Parathyroid adenoma (tissue), 2 donors: ENCODE results near the gene DOLPP1.

Experiments used
- H2AFZ ChIP-seq: fragments of 300-600 bp; sonication (generic); one replicate; pipeline ENCODE4 v1.7.0; 2017; ENCODE audit warnings: antibody characterized with exemption, mild to moderate bottlenecking
- H3K27ac ChIP-seq: fragments of 300-600 bp; sonication (generic); one replicate; pipeline ENCODE4 v1.7.0; 2017
- H3K27me3 ChIP-seq: fragments of 300-600 bp; sonication (generic); one replicate; pipeline ENCODE4 v1.7.0; 2017; ENCODE audit warnings: low read length; ENCODE audit not compliant: control insufficient read depth, insufficient read depth
- H3K36me3 ChIP-seq: fragments of 300-600 bp; sonication (generic); one replicate; pipeline ENCODE4 v1.7.0; 2017; ENCODE audit warnings: low read length; ENCODE audit not compliant: control insufficient read depth, insufficient read depth
- H3K4me1 ChIP-seq: fragments of 300-600 bp; sonication (generic); one replicate; pipeline ENCODE4 v1.7.0; 2017; ENCODE audit warnings: control low read depth
- H3K4me2 ChIP-seq: fragments of 300-600 bp; sonication (generic); one replicate; pipeline ENCODE4 v1.7.0; 2017; ENCODE audit warnings: low read length
- H3K4me3 ChIP-seq: fragments of 300-600 bp; sonication (generic); one replicate; pipeline ENCODE4 v1.7.0; 2017; ENCODE audit warnings: low read depth, low read length
- H3K79me2 ChIP-seq: fragments of 300-600 bp; sonication (generic); one replicate; pipeline ENCODE4 v1.7.0; 2017; ENCODE audit warnings: control low read depth
- H3K9ac ChIP-seq: fragments of 300-600 bp; sonication (generic); one replicate; pipeline ENCODE4 v1.7.0; 2017; ENCODE audit warnings: mild to moderate bottlenecking
- H3K9me3 ChIP-seq: fragments of 300-600 bp; sonication (generic); one replicate; pipeline ENCODE4 v1.7.0; 2017; ENCODE audit warnings: low read length; ENCODE audit not compliant: control insufficient read depth
- CTCF ChIP-seq: fragments of 300-600 bp; sonication (generic); IDR thresholded peaks from one replicate; pipeline ENCODE4 v1.7.0; 2017; ENCODE audit warnings: antibody characterized with exemption, mild to moderate bottlenecking
- donor health status: primary hyperparathyroidism.

DOLPP1 gene

GRCh38 chr9:129054163-129054851, 26.6 kb upstream of the DOLPP1 start:
- TF ChIP-seq CTCF, result no peak
- no peaks in the 10 kb centered on the region for H3K27me3 ChIP-seq
- no peaks in the 10 kb centered on the region for H3K4me1 ChIP-seq
- no peak overlapping the region for H3K4me3 ChIP-seq
- no peak overlapping the region for H3K4me2 ChIP-seq
- H3K36me3 ChIP-seq, result no peaks in the 10 kb centered on the region
- no peak overlapping the region for H3K9ac ChIP-seq
- no peaks in the 10 kb centered on the region for H3K9me3 ChIP-seq
- H3K79me2 ChIP-seq, result no peaks in the 10 kb centered on the region
- H3K27ac ChIP-seq, result no peak overlapping the region
- H2AFZ ChIP-seq, result no peak overlapping the region

- no peak for TF ChIP-seq CTCF
- Histone ChIP-seq H3K27me3 (no peaks in the 10 kb centered on the region), H3K36me3 (no peaks in the 10 kb centered on the region), H3K27ac (no peak overlapping the region), H3K79me2 (no peaks in the 10 kb centered on the region), H3K4me1 (no peaks in the 10 kb centered on the region), H3K4me2 (no peak overlapping the region), H2AFZ (no peak overlapping the region), H3K4me3 (no peak overlapping the region), H3K9ac (no peak overlapping the region), H3K9me3 (no peaks in the 10 kb centered on the region)
Measured at GRCh38 chr9:129058965-129059795, 21.7 kb upstream of the DOLPP1 start.

GRCh38 chr9:129059796-129060785, 20.8 kb upstream of the DOLPP1 start:
- no peaks in the 10 kb centered on the region for H3K36me3 ChIP-seq

GRCh38 chr9:129060991-129061390, 19.9 kb upstream of the DOLPP1 start:
- Histone ChIP-seq H3K4me1 (no peaks in the 10 kb centered on the region), H3K9ac (no peak overlapping the region), H3K27me3 (no peaks in the 10 kb centered on the region), H3K4me2 (no peak overlapping the region), H2AFZ (no peak overlapping the region), H3K27ac (no peak overlapping the region), H3K4me3 (no peak overlapping the region), H3K9me3 (no peaks in the 10 kb centered on the region), H3K79me2 (no peaks in the 10 kb centered on the region), H3K36me3 (no peaks in the 10 kb centered on the region)
- TF ChIP-seq CTCF, result no peak

More at GRCh38 chr9:129059796-129060785, 20.8 kb upstream of the DOLPP1 start:
- no peaks in the 10 kb centered on the region for H3K79me2 ChIP-seq
- no peaks in the 10 kb centered on the region for H3K9me3 ChIP-seq
- H2AFZ ChIP-seq, result no peak overlapping the region
- H3K27me3 ChIP-seq, result no peaks in the 10 kb centered on the region
- H3K4me3 ChIP-seq, result no peak overlapping the region
- H3K27ac ChIP-seq, result no peak overlapping the region
- TF ChIP-seq CTCF, result no peak
- H3K9ac ChIP-seq, result no peak overlapping the region
- no peak overlapping the region for H3K4me2 ChIP-seq
- no peaks in the 10 kb centered on the region for H3K4me1 ChIP-seq
